Vagina (tissue), 2 donors: ENCODE measurements around the gene ADAMTS2.

Source experiments
- CTCF ChIP-seq, 3 experiments: fragments of 450-650 bp in 2 of 3; fragments of 200-600 bp in 1 of 3; sonication (generic) in 1 of 3; IDR thresholded peaks; one replicate each; pipeline ENCODE4 v1.5.1; 2017 to 2019; ENCODE audit warnings: antibody characterized with exemption in 3 of 3, mild to moderate bottlenecking in 2 of 3, moderate library complexity in 2 of 3
- POLR2A ChIP-seq, 2 donors: fragments of 450-650 bp; IDR thresholded peaks; one replicate each; pipeline ENCODE4 v1.6.1; 2017; ENCODE audit warnings: antibody characterized with exemption in 2 of 2, mild to moderate bottlenecking in 2 of 2, moderate library complexity in 2 of 2
- POLR2AphosphoS5 ChIP-seq, 2 donors: sonication (generic); formaldehyde crosslinking; IDR thresholded peaks; one replicate each; pipeline ENCODE4 v1.9.0; 2017; ENCODE audit warnings: antibody characterized with exemption in 2 of 2, mild to moderate bottlenecking in 2 of 2, low read depth in 1 of 2; ENCODE audit not compliant: insufficient read depth in 1 of 2

GRCh38 chr5:179164331-179165311, 180.6 kb downstream of the ADAMTS2 start:
- TF ChIP-seq CTCF (IDR thresholded peaks at IDR 0.05) (no peak), POLR2A (IDR thresholded peaks at IDR 0.05) (no peak), POLR2AphosphoS5 (IDR thresholded peaks at IDR 0.05; ENCODE audit: insufficient read depth in 1 of 2, low read depth in 1 of 2) (no peak)
